Measurements from ENCODE around the gene FLNB. TPM values are rescaled to one million over a fixed set of nuclear protein-coding genes. Genes with fewer than 3 reads are reported as not detected.

The FLNB gene
- total and polyA plus RNA-seq, 2 of the 13 experiments (the other 11 are each of a cell fraction or from before 2014, with no cell fraction given): 106 to 130 TPM

DNA sequence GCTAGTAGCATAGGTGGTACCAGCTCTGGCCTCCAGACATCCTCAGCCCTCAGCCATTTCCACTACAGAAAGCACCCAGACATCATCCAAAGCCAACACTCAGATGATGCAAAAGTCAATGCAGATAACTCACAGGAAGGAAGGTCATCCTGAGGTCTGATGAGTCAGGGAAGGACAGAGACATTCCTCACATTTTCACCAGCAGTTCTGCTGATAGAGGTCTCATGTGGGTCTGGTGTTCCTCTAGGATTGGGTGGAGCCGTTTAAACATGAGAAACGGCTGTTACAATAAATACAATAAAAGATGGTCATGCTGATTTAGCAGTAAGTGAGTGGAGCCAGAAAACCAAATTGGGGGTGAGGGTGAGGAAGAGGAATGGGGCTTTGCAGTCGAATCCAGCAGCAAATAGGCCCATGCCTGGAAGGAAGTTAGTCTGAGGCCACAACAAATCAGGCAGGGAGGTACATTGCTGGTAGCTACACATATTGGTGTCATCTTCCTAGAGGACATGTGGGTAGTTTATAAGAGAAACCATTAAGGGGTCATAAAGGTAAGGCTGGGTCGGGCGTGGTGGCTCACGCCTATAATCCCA is 33.3 kb upstream of the FLNB start (continued):
- TF ChIP-seq RFX5 (IDR thresholded peaks at IDR 0.05; ENCODE audit: low read depth, low read length): no peak
- no peak for TF ChIP-seq EZH2 (conservative IDR thresholded peaks at IDR 0.05; ENCODE audit: low read depth, low read length)
- no peak for TF ChIP-seq TMF1 (CRISPR knock-in tag; IDR thresholded peaks at IDR 0.05; ENCODE audit: low read depth)
- no peak for TF ChIP-seq SMARCC2 (IDR thresholded peaks at IDR 0.05)
- TF ChIP-seq, protein P1, sequence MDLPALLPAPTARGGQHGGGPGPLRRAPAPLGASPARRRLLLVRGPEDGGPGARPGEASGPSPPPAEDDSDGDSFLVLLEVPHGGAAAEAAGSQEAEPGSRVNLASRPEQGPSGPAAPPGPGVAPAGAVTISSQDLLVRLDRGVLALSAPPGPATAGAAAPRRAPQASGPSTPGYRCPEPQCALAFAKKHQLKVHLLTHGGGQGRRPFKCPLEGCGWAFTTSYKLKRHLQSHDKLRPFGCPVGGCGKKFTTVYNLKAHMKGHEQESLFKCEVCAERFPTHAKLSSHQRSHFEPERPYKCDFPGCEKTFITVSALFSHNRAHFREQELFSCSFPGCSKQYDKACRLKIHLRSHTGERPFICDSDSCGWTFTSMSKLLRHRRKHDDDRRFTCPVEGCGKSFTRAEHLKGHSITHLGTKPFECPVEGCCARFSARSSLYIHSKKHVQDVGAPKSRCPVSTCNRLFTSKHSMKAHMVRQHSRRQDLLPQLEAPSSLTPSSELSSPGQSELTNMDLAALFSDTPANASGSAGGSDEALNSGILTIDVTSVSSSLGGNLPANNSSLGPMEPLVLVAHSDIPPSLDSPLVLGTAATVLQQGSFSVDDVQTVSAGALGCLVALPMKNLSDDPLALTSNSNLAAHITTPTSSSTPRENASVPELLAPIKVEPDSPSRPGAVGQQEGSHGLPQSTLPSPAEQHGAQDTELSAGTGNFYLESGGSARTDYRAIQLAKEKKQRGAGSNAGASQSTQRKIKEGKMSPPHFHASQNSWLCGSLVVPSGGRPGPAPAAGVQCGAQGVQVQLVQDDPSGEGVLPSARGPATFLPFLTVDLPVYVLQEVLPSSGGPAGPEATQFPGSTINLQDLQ (CRISPR knock-in tag; IDR thresholded peaks at IDR 0.05): no peak
- TF ChIP-seq ZNF713 (CRISPR knock-in tag; IDR thresholded peaks at IDR 0.05): no peak
- TF ChIP-seq NFYC (CRISPR knock-in tag; IDR thresholded peaks at IDR 0.05): no peak
- TF ChIP-seq ZNF383 (CRISPR knock-in tag; IDR thresholded peaks at IDR 0.05; ENCODE audit: borderline replicate concordance): no peak
- TF ChIP-seq SOX13 (IDR thresholded peaks at IDR 0.05): no peak
- peak in 1 of 2 experiments; percentile 84; a peak in 1 of 4 replicates for TF ChIP-seq SOX13 (CRISPR knock-in tag; conservative IDR thresholded peaks at IDR 0.05 in 1 of 2, IDR thresholded peaks at IDR 0.05 in 1 of 2)
- TF ChIP-seq, protein P2, sequence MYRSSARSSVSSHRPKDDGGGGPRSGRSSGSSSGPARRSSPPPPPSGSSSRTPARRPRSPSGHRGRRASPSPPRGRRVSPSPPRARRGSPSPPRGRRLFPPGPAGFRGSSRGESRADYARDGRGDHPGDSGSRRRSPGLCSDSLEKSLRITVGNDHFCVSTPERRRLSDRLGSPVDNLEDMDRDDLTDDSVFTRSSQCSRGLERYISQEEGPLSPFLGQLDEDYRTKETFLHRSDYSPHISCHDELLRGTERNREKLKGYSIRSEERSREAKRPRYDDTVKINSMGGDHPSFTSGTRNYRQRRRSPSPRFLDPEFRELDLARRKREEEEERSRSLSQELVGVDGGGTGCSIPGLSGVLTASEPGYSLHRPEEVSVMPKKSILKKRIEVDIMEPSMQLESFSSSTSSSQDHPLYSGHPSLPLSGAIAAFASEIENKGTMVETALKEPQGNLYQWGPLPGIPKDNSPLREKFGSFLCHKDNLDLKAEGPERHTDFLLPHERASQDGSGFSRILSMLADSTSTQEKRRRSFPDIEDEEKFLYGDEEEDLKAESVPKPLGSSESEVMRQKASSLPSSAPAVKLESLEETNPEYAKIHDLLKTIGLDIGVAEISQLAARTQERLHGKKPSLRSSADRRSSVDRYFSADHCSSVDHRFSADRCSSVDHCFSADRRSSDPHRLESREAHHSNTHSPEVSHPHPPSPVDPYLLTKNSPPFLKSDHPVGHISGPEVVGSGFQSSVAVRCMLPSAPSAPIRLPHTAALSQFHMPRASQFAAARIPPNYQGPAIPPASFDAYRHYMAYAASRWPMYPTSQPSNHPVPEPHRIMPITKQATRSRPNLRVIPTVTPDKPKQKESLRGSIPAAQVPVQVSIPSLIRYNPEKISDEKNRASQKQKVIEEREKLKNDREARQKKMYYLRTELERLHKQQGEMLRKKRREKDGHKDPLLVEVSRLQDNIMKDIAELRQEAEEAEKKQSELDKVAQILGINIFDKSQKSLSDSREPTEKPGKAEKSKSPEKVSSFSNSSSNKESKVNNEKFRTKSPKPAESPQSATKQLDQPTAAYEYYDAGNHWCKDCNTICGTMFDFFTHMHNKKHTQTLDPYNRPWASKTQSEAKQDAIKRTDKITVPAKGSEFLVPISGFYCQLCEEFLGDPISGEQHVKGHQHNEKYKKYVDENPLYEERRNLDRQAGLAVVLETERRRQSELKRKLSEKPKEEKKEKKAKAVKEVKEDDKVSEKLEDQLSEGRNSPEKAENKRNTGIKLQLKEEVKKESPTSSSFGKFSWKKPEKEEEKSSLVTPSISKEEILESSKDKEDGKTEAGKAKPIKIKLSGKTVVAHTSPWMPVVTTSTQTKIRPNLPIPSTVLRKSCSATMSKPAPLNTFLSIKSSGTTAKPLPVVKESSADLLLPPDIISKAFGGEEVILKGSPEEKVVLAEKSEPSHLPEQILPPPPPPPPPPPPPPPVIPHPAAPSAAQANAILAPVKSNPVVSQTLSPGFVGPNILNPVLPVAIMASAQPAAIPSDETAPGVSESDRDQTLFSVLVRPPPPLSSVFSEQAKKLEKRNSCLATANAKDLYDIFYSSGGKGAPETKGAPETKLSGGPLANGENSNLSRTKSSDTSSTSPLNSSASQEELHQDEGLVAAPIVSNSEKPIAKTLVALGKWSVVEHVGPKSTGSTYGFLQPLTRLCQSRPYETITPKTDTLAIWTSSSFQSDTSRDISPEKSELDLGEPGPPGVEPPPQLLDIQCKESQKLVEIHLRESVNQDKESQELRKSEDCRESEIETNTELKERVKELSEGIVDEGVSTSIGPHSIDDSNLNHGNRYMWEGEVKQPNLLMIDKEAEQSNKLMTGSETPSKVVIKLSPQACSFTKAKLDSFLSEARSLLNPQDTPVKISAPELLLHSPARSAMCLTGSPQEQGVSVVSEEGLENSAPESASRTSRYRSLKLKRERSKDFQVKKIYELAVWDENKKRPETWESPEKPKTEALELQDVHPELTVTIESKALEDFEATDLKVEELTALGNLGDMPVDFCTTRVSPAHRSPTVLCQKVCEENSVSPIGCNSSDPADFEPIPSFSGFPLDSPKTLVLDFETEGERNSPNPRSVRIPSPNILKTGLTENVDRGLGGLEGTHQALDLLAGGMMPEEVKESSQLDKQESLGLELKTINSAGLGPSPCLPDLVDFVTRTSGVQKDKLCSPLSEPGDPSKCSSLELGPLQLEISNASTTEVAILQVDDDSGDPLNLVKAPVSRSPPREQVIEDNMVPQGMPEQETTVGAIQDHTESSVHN (CRISPR knock-in tag; IDR thresholded peaks at IDR 0.05): no peak
- 0 out of 2 replicates have a peak, but pooled peaks have one; percentile 35 for TF ChIP-seq DPF2 (CRISPR knock-in tag; IDR thresholded peaks at IDR 0.05; ENCODE audit: borderline replicate concordance, low read depth)
- TF ChIP-seq XRCC5 (optimal IDR thresholded peaks at IDR 0.05; ENCODE audit: low read length): peak; percentile 18
- no peak for TF ChIP-seq POGZ (CRISPR knock-in tag; IDR thresholded peaks at IDR 0.05)
- TF ChIP-seq EP300 (IDR thresholded peaks at IDR 0.05; ENCODE audit: low read depth in 2 of 2, low read length in 2 of 2): peak; percentile 62 to 80; a peak in 3 of 4 replicates
- peak; percentile 87 for TF ChIP-seq EP300 (CRISPR knock-in tag; IDR thresholded peaks at IDR 0.05; ENCODE audit: borderline replicate concordance)
- TF ChIP-seq, protein P3, sequence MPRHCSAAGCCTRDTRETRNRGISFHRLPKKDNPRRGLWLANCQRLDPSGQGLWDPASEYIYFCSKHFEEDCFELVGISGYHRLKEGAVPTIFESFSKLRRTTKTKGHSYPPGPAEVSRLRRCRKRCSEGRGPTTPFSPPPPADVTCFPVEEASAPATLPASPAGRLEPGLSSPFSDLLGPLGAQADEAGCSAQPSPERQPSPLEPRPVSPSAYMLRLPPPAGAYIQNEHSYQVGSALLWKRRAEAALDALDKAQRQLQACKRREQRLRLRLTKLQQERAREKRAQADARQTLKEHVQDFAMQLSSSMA (CRISPR knock-in tag; IDR thresholded peaks at IDR 0.05): no peak
- no peak for TF ChIP-seq U2AF2 (IDR thresholded peaks at IDR 0.05; ENCODE audit: low read depth, low read length)
- TF ChIP-seq FOXA1 (IDR thresholded peaks at IDR 0.05): no peak
- peak; percentile 77 for TF ChIP-seq FOXA1 (CRISPR knock-in tag; IDR thresholded peaks at IDR 0.05)
